MM.1S (cell line): Measurements from ENCODE around the gene GK2.

Experiments
- DNase-seq: peaks from one replicate; pipeline ENCODE4 v3.0.0-alpha.2; 2015
- H2AFZ ChIP-seq: fragments of 300-600 bp; sonication (generic); 2 replicates; pipeline ENCODE4 v1.6.0; 2016; ENCODE audit warnings: antibody characterized with exemption, low read length
- H3F3A ChIP-seq: fragments of 300-600 bp; sonication (generic); 2 replicates; pipeline ENCODE4 v1.6.1; 2016; ENCODE audit warnings: mild to moderate bottlenecking, antibody characterized with exemption, low read length, moderate library complexity, mixed read lengths; ENCODE audit not compliant: insufficient read depth
- H3K27ac ChIP-seq: fragments of 300-600 bp; sonication (generic); 2 replicates; pipeline ENCODE4 v1.5.1; 2016; ENCODE audit warnings: mild to moderate bottlenecking, low read length
- H3K27me3 ChIP-seq: fragments of 300-600 bp; sonication (generic); replicated peaks from 2 replicates; pipeline ENCODE4 v1.6.0; 2016; ENCODE audit warnings: low read length; ENCODE audit not compliant: insufficient read depth
- H3K36me3 ChIP-seq: fragments of 300-600 bp; sonication (generic); replicated peaks from 2 replicates; pipeline ENCODE4 v1.6.1; 2016; ENCODE audit warnings: mild to moderate bottlenecking, low read length, mixed read lengths; ENCODE audit not compliant: insufficient read depth
- H3K4me1 ChIP-seq: fragments of 300-600 bp; sonication (generic); 2 replicates; pipeline ENCODE4 v1.6.1; 2016; ENCODE audit warnings: low read length, mixed read lengths
- H3K4me2 ChIP-seq: fragments of 300-600 bp; sonication (generic); 2 replicates; pipeline ENCODE4 v1.6.0; 2016; ENCODE audit warnings: low read depth, low read length
- H3K4me3 ChIP-seq: fragments of 300-600 bp; sonication (generic); 2 replicates; pipeline ENCODE4 v1.5.1; 2016; ENCODE audit warnings: low read length, mixed read lengths
- H3K79me2 ChIP-seq: fragments of 300-600 bp; sonication (generic); 2 replicates; pipeline ENCODE4 v1.6.1; 2016; ENCODE audit warnings: mixed run types, low read length, mixed read lengths
- H3K9ac ChIP-seq: fragments of 300-600 bp; sonication (generic); 2 replicates; pipeline ENCODE4 v1.6.1; 2016; ENCODE audit warnings: low read length, mixed read lengths
- H3K9me2 ChIP-seq: fragments of 300-600 bp; sonication (generic); replicated peaks from 2 replicates; pipeline ENCODE4 v1.6.1; 2016; ENCODE audit warnings: mild to moderate bottlenecking, low read length, mixed read lengths; ENCODE audit not compliant: insufficient read depth
- H3K9me3 ChIP-seq: fragments of 300-600 bp; sonication (generic); replicated peaks from 2 replicates; pipeline ENCODE4 v1.6.1; 2016; ENCODE audit warnings: mild to moderate bottlenecking, low read length, mixed read lengths; ENCODE audit not compliant: insufficient read depth
- H4K20me1 ChIP-seq: fragments of 300-600 bp; sonication (generic); 2 replicates; pipeline ENCODE4 v1.6.1; 2016; ENCODE audit warnings: mild to moderate bottlenecking, low read length, moderate library complexity, mixed read lengths; ENCODE audit not compliant: insufficient read depth
- EZH2 ChIP-seq: fragments of 300-600 bp; sonication (generic); optimal IDR thresholded peaks from 2 replicates; pipeline ENCODE3; 2017; ENCODE audit warnings: low read depth, mild to moderate bottlenecking, antibody characterized with exemption, low read length, mixed read lengths
- EZH2phosphoT487 ChIP-seq: fragments of 300-600 bp; sonication (generic); IDR thresholded peaks from 2 replicates; pipeline ENCODE4 v1.6.1; 2018; ENCODE audit warnings: antibody characterized with exemption, low read length
- TF ChIP-seq, protein P1 (sequence below): fragments of 300-600 bp; sonication (generic); IDR thresholded peaks from 2 replicates; pipeline ENCODE4 v1.5.1; 2016; ENCODE audit warnings: antibody characterized with exemption, low read length, mixed read lengths

GK2 gene

DNA sequence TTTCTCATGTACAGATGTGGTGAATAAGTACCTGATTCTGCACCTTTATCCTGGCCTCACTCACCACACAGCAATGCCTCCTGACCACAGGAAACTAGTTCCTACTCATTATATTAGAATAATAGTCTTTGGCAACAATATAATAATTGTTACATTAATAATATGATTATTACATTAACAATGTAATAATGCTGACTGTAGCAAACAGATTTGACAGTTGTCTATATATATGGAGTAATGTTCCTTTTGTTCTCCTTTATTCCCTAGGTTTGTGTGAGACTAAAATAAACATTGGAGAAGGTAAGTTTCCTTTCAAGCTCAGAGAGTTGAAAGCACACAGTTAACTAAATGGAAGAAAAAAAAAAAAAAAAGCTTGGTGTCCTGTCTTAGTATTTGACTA lies 41.6 kb downstream of the GK2 start:
- H3K4me1 ChIP-seq, result no peaks in the 10 kb centered on the region
- H3K4me2 ChIP-seq, result no peak overlapping the region
- H2AFZ ChIP-seq, result no peak overlapping the region
- H4K20me1 ChIP-seq, result no peaks in the 10 kb centered on the region
- H3K9ac ChIP-seq, result no peak overlapping the region
- no peaks in the 10 kb centered on the region for H3F3A ChIP-seq
- H3K9me3 ChIP-seq, result no peaks in the 10 kb centered on the region
- H3K27me3 ChIP-seq, result no peaks in the 10 kb centered on the region
- no peaks in the 10 kb centered on the region for H3K36me3 ChIP-seq
- no peak overlapping the region for H3K4me3 ChIP-seq
- no peak overlapping the region for H3K27ac ChIP-seq
- TF ChIP-seq EZH2phosphoT487 (no peak), EZH2 (no peak)
- TF ChIP-seq, protein P1, sequence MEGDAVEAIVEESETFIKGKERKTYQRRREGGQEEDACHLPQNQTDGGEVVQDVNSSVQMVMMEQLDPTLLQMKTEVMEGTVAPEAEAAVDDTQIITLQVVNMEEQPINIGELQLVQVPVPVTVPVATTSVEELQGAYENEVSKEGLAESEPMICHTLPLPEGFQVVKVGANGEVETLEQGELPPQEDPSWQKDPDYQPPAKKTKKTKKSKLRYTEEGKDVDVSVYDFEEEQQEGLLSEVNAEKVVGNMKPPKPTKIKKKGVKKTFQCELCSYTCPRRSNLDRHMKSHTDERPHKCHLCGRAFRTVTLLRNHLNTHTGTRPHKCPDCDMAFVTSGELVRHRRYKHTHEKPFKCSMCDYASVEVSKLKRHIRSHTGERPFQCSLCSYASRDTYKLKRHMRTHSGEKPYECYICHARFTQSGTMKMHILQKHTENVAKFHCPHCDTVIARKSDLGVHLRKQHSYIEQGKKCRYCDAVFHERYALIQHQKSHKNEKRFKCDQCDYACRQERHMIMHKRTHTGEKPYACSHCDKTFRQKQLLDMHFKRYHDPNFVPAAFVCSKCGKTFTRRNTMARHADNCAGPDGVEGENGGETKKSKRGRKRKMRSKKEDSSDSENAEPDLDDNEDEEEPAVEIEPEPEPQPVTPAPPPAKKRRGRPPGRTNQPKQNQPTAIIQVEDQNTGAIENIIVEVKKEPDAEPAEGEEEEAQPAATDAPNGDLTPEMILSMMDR, result no peak
- DNase-seq, result no peak
- H3K79me2 ChIP-seq, result no peaks in the 10 kb centered on the region
- no peaks in the 10 kb centered on the region for H3K9me2 ChIP-seq

DNA sequence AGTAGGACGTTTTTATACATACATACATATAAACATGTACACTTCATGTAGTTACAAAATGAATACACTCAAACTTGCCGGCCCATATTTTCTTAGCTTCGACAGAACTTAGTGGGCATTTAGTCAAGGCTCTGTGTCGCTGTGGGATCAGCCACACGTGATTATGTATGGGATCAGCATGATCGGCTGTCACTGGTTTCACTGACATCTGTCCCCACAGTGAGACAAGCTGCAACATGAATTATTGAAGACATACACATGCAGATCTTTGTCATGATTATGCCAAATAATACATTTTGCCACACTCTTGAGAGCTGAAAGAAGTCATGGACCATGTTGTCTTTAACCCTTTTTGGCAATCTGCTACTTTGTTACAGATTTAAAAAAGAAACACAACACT lies 44.0 kb downstream of the GK2 start:
- Histone ChIP-seq H3K4me1 (no peaks in the 10 kb centered on the region), H3K9me3 (no peaks in the 10 kb centered on the region), H3F3A (no peaks in the 10 kb centered on the region), H2AFZ (no peak overlapping the region), H3K4me3 (no peak overlapping the region), H3K9ac (no peak overlapping the region), H3K36me3 (no peaks in the 10 kb centered on the region), H3K27ac (no peak overlapping the region), H3K4me2 (no peak overlapping the region), H3K27me3 (no peaks in the 10 kb centered on the region), H4K20me1 (no peaks in the 10 kb centered on the region), H3K79me2 (no peaks in the 10 kb centered on the region), H3K9me2 (no peaks in the 10 kb centered on the region)
- TF ChIP-seq, protein P1, result no peak
- TF ChIP-seq EZH2, result no peak
- no peak for TF ChIP-seq EZH2phosphoT487
- no peak for DNase-seq

DNA sequence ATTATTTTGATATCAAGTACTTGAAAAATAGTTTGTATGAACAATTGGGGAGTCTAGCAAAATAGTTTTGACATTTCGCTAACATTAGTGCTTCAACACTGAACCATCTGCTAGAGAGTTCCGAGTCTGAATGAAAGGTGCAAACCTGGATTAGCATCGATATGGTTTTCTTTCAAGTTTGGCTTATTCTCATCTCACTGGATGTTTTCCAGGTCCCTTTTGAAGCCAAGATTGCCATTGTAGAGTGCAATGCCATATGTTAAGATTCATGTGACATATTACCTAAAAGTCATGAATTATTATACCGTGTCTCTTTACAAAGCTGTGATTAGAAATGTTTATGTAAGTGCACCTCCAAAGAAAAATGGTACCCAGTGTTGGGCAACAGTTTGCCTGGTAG lies 45.4 kb downstream of the GK2 start:
- Histone ChIP-seq H3K9me3 (no peaks in the 10 kb centered on the region), H3K36me3 (no peaks in the 10 kb centered on the region), H4K20me1 (no peaks in the 10 kb centered on the region), H3K4me1 (no peaks in the 10 kb centered on the region), H3K4me2 (no peak overlapping the region), H3K4me3 (no peak overlapping the region), H3K79me2 (no peaks in the 10 kb centered on the region), H3K27ac (no peak overlapping the region), H3K9ac (no peak overlapping the region), H2AFZ (no peak overlapping the region), H3K9me2 (no peaks in the 10 kb centered on the region), H3K27me3 (no peaks in the 10 kb centered on the region), H3F3A (no peaks in the 10 kb centered on the region)
- DNase-seq, result no peak
- TF ChIP-seq EZH2, result no peak
- TF ChIP-seq, protein P1, result no peak
- no peak for TF ChIP-seq EZH2phosphoT487
